Osteocyte (in vitro differentiated cells): ENCODE measurements around the gene NHLRC2. TPM values are rescaled to one million over a fixed set of nuclear protein-coding genes. Genes with fewer than 3 reads are reported as not detected.
A peak's percentile ranks its signal among the peaks of the same experiment; 100 is the strongest.

ENCODE experiments used
- DNase-seq: peaks from one replicate; pipeline ENCODE4 v3.0.0; 2021; ENCODE audit warnings: mixed read lengths; ENCODE audit not compliant: unreplicated experiment; ENCODE audit errors: extremely low spot score
- H3K27ac Mint-ChIP-seq: one replicate; pipeline ENCODE4 v1.8.0; 2021; ENCODE audit warnings: mild to moderate bottlenecking, mixed read lengths; ENCODE audit not compliant: unreplicated experiment
- H3K27me3 Mint-ChIP-seq: one replicate; pipeline ENCODE4 v1.8.0; 2021; ENCODE audit warnings: mixed read lengths; ENCODE audit not compliant: unreplicated experiment
- H3K36me3 Mint-ChIP-seq: one replicate; pipeline ENCODE4 v1.8.0; 2021; ENCODE audit warnings: mixed read lengths; ENCODE audit not compliant: unreplicated experiment
- H3K4me1 Mint-ChIP-seq: one replicate; pipeline ENCODE4 v1.8.0; 2021; ENCODE audit warnings: mixed read lengths; ENCODE audit not compliant: unreplicated experiment
- H3K4me3 Mint-ChIP-seq: one replicate; pipeline ENCODE4 v1.8.0; 2021; ENCODE audit warnings: mild to moderate bottlenecking, moderate library complexity, mixed read lengths; ENCODE audit not compliant: unreplicated experiment
- H3K9me3 Mint-ChIP-seq: one replicate; pipeline ENCODE4 v1.8.0; 2021; ENCODE audit warnings: mixed read lengths; ENCODE audit not compliant: unreplicated experiment
- total RNA-seq: library from RNA; stranded (reverse); gene quantifications from 2 replicates; pipeline ENCODE4 v1.2.1, GENCODE V29; 2021
- TF ChIP-seq, protein P1 (sequence below): fragments of 200-600 bp; sonication (generic); IDR thresholded peaks from 2 replicates; pipeline ENCODE4 v1.5.0; 2021; ENCODE audit warnings: antibody characterized with exemption, mild to moderate bottlenecking, moderate library complexity

NHLRC2 gene
- total RNA-seq, 1 donor from 2014 or later: 39.3 TPM

DNA sequence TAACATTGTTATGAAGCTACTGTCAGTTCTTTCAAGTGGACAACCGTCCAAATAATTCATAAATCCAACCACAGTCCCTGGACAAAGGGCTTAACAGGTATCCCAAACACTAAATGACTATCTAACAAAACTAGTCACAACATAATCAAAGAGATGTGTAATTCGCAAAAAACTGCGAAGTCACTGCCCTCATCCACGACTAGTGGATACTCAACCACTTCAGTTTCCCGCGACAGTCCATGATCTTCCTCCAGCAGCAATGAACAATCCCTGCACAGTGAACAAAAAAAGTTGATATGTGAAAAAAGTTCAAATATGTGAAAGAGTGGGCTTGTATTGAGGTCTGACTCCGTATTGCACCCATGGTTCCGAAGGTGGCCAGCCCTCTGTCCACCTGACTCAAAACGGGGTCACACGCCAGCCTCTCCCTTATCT is 866 bp upstream of the NHLRC2 start:
- no peak for DNase-seq
- TF ChIP-seq, protein P1, sequence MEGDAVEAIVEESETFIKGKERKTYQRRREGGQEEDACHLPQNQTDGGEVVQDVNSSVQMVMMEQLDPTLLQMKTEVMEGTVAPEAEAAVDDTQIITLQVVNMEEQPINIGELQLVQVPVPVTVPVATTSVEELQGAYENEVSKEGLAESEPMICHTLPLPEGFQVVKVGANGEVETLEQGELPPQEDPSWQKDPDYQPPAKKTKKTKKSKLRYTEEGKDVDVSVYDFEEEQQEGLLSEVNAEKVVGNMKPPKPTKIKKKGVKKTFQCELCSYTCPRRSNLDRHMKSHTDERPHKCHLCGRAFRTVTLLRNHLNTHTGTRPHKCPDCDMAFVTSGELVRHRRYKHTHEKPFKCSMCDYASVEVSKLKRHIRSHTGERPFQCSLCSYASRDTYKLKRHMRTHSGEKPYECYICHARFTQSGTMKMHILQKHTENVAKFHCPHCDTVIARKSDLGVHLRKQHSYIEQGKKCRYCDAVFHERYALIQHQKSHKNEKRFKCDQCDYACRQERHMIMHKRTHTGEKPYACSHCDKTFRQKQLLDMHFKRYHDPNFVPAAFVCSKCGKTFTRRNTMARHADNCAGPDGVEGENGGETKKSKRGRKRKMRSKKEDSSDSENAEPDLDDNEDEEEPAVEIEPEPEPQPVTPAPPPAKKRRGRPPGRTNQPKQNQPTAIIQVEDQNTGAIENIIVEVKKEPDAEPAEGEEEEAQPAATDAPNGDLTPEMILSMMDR: no peak
- no peaks in the 10 kb centered on the region for H3K27me3 Mint-ChIP-seq
- peak overlapping the region; percentile 99 for H3K27ac Mint-ChIP-seq
- peaks cover 48% of the 10 kb centered on the region for H3K4me1 Mint-ChIP-seq
- H3K9me3 Mint-ChIP-seq: no peaks in the 10 kb centered on the region
- peaks cover 13% of the 10 kb centered on the region for H3K36me3 Mint-ChIP-seq
- peak overlapping the region; percentile 91 for H3K4me3 Mint-ChIP-seq

DNA sequence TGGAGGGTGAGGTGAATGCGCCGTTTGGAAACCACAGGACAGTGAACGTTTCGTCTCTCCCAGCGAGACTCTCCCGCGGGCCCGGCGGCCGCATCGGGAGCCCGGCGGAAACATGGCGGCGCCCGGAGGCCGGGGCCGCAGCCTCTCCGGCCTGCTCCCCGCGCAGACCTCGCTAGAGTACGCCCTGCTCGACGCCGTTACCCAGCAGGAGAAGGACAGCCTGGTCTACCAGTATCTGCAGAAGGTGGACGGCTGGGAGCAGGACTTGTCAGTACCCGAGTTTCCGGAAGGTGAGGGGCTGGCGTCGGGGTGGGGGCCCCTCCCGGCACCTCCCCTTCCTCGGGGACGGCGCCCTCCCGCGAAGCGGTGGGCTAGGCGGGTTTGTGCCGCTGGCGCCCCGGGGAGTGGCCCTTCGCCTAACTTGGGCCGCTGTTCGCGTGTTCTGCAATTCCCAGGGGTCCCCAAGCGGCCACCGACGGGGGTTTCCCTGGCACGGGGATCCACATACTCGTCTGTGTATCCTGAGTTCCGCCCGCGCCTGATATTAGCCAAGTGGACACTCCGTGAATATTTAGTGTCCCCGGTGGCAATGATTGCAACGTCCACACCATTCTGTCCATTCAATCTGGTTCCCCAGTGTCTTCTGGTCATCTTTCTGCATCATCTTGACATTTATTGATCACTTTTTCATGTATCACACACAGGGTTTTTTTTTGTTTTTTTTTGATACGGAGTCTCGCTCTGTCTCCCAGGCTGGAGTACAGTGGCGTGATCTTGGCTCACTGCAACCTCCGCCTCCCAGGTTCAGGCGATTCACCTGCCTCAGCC is 514 bp downstream of the NHLRC2 start:
- TF ChIP-seq, protein P1: no peak
- peaks cover 50% of the 10 kb centered on the region for H3K4me1 Mint-ChIP-seq
- peak overlapping the region; percentile 91 for H3K4me3 Mint-ChIP-seq
- no peaks in the 10 kb centered on the region for H3K9me3 Mint-ChIP-seq
- peak overlapping the region; percentile 99 for H3K27ac Mint-ChIP-seq
- DNase-seq: peak; percentile 87
- H3K36me3 Mint-ChIP-seq: peaks cover 15% of the 10 kb centered on the region
- no peaks in the 10 kb centered on the region for H3K27me3 Mint-ChIP-seq

DNA sequence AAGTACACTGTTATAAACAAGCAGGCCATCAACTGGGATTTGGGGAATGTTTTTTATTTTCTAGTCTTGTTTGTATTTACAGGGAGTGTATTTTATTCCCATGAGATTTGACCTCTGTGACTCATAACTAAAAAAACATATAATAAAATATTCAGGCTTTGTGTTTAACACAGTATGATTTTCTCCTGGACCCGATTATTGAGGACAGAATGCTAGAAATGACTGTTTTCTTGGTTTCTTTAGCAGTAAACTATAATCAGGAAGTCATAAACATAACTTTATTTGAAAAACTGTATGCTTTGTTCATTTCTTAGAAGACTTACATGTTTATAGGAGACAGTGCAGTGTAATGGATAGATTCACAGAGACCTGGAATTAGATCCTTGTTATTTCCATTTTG is 2.1 kb downstream of the NHLRC2 start:
- Mint-ChIP-seq H3K27ac (peak overlapping the region; percentile 99), H3K4me1 (peaks cover 43% of the 10 kb centered on the region), H3K4me3 (peak overlapping the region; percentile 91), H3K9me3 (peaks cover 8% of the 10 kb centered on the region), H3K36me3 (peaks cover 24% of the 10 kb centered on the region), H3K27me3 (no peaks in the 10 kb centered on the region)
- DNase-seq: no peak
- TF ChIP-seq, protein P1: no peak

DNA sequence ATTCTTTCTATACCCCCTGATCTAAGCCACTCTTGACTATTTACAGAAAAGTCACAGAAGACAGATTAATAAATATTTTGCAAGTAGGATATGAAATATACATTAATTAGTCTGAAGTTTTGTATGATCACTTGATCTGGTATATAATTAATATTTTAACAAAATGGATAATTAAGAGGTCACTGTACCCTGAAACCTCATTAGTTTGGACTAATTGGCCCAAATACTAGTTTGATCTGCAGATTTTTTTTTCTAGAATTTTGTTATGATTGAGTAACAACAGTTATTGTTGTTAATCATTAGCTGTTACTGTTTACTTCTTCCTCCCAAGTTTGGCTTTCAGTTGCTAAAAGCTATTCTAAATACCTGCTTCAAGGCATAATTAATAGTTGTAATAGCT is 2.7 kb downstream of the NHLRC2 start:
- TF ChIP-seq, protein P1: no peak
- Mint-ChIP-seq H3K4me3 (no peak overlapping the region), H3K27me3 (no peaks in the 10 kb centered on the region), H3K4me1 (peaks cover 40% of the 10 kb centered on the region), H3K27ac (no peak overlapping the region), H3K9me3 (peaks cover 8% of the 10 kb centered on the region), H3K36me3 (peaks cover 25% of the 10 kb centered on the region)
- DNase-seq: no peak

DNA sequence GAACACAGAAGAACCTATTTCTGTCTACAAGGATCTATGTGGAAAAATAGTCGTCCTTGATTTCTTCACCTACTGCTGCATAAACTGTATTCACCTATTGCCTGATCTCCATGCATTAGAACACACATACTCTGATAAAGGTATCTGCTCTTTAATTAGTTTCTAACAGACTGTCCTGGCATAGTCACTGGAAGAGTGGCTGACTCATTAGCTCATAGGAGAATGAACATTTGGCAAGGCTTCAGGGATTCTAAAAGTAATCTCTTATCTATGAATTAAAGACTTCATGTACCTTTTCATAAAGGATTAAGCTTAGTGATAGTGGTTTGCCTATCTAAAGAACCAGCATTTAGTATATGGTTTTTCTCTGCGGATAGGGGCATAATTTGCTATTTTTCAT is 4.1 kb downstream of the NHLRC2 start:
- Mint-ChIP-seq H3K9me3 (peaks cover 8% of the 10 kb centered on the region), H3K4me3 (no peak overlapping the region), H3K4me1 (peaks cover 34% of the 10 kb centered on the region), H3K36me3 (peaks cover 31% of the 10 kb centered on the region), H3K27ac (no peak overlapping the region), H3K27me3 (no peaks in the 10 kb centered on the region)
- TF ChIP-seq, protein P1: no peak
- no peak for DNase-seq
